Right lobe of liver (tissue), 6 donors: Measurements from ENCODE around the gene CREB5. TPM values are rescaled to one million over a fixed set of nuclear protein-coding genes. Genes with fewer than 3 reads are reported as not detected.

Source experiments
- ATAC-seq, 4 donors: fragments of 200-7000 bp; cut with Tn5 transposase; one replicate each; pipeline ENCODE4 v1.9.1; 2020; ENCODE audit warnings: mild to moderate bottlenecking in 4 of 4, moderate library complexity in 4 of 4
- DNase-seq, 3 donors: peaks; one replicate each; pipeline ENCODE4 v3.0.0-alpha.2; 2020
- H3K27ac ChIP-seq, 3 donors: fragments of 200-600 bp; one replicate each; pipeline ENCODE4 v1.8.0; 2022
- H3K27me3 ChIP-seq, 2 donors: fragments of 200-600 bp; one replicate each; pipeline ENCODE4 v1.8.0; 2022
- H3K36me3 ChIP-seq, 4 donors: fragments of 200-600 bp; sonication (generic) in 1 of 4; one replicate each; pipeline versions ENCODE4 v1.5.1 to v1.8.0; 2017 to 2022; ENCODE audit warnings: control low read depth in 1 of 4
- H3K4me1 ChIP-seq, 4 donors: fragments of 200-600 bp; sonication (generic) in 1 of 4; one replicate each; pipeline versions ENCODE4 v1.5.1 to v1.8.0; 2017 to 2022; ENCODE audit warnings: control low read depth in 1 of 4
- H3K4me3 ChIP-seq, 3 donors: fragments of 200-600 bp; one replicate each; pipeline ENCODE4 v1.8.0; 2022
- H3K9me3 ChIP-seq, 4 donors: fragments of 200-600 bp; sonication (generic) in 1 of 4; one replicate each; pipeline versions ENCODE4 v1.5.1 to v1.8.0; 2017 to 2022; ENCODE audit warnings: control low read depth in 1 of 4
- POLR2A ChIP-seq: fragments of 450-650 bp; IDR thresholded peaks from one replicate; pipeline ENCODE4 v1.6.1; 2017; ENCODE audit warnings: antibody characterized with exemption, mild to moderate bottlenecking
- WGBS: methylation state at CpG from one replicate; pipeline ENCODE4 v1.1.6; 2018; ENCODE audit warnings: low coverage, low lambda C conversion rate; ENCODE audit not compliant: insufficient coverage; ENCODE audit errors: missing lambda C conversion rate; 5-methylcytosine and 5-hydroxymethylcytosine counted together
- intact Hi-C, 2 donors: fragments of 100-400 bp; cut with DNase I; formaldehyde crosslinking; loops; one replicate each; pipeline versions ENCODE4 v1.11.2 to v1.14.1; 2022
- total RNA-seq, 6 experiments: library from RNA; depleted of rRNA in 2 of 6; stranded (reverse); fragments of >200 nt in 2 of 6; fragmentation: NEBNext Ultra II Directional in 3 of 6; extraction: Animal tissue kit (Norgen Biotek cat#: 25700) in 3 of 6; gene quantifications; one replicate each; pipeline versions ENCODE4 v1.1.0 to v1.2.4, GENCODE V29; 2016 to 2023
- TF ChIP-seq, protein P1 (sequence below), 4 donors: fragments of 200-600 bp in 3 of 4; fragments of 450-650 bp in 1 of 4; IDR thresholded peaks; one replicate each; pipeline versions ENCODE4 v1.5.1 to v1.8.0; 2016 to 2022; ENCODE audit warnings: antibody characterized with exemption in 4 of 4, mild to moderate bottlenecking in 2 of 4
- donor health status: DM: no; HTN: yes; CAD: no.
- donor health status: DM: no; HTN: no; CAD: no.
- donor health status: DM: no; HTN: no; CAD: no.
- donor health status: DM: no; HTN: yes; CAD: no.
- donor health status: DM: no; HTN: yes; CAD: no.

The CREB5 gene
- total RNA-seq, 6 experiments from 2014 or later, result 0.48 to 6.3 (median 1.4) TPM

- DNase-seq (no peak), ATAC-seq (no peak)
- H3K36me3 ChIP-seq, result no peaks in the 10 kb centered on the region
- no peaks in the 10 kb centered on the region for H3K27me3 ChIP-seq
- H3K4me3 ChIP-seq, result no peak overlapping the region
- H3K27ac ChIP-seq, result no peak overlapping the region
- intact Hi-C loops, result no loop called here
- H3K9me3 ChIP-seq, result no peaks in the 10 kb centered on the region
- no peaks in the 10 kb centered on the region for H3K4me1 ChIP-seq
- WGBS, result 46% methylated on average over 6 of the region's 6 CpGs
- TF ChIP-seq POLR2A, result no peak
- TF ChIP-seq, protein P1, sequence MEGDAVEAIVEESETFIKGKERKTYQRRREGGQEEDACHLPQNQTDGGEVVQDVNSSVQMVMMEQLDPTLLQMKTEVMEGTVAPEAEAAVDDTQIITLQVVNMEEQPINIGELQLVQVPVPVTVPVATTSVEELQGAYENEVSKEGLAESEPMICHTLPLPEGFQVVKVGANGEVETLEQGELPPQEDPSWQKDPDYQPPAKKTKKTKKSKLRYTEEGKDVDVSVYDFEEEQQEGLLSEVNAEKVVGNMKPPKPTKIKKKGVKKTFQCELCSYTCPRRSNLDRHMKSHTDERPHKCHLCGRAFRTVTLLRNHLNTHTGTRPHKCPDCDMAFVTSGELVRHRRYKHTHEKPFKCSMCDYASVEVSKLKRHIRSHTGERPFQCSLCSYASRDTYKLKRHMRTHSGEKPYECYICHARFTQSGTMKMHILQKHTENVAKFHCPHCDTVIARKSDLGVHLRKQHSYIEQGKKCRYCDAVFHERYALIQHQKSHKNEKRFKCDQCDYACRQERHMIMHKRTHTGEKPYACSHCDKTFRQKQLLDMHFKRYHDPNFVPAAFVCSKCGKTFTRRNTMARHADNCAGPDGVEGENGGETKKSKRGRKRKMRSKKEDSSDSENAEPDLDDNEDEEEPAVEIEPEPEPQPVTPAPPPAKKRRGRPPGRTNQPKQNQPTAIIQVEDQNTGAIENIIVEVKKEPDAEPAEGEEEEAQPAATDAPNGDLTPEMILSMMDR (IDR thresholded peaks at IDR 0.05), result no peak
These were observed 285.7 kb downstream of the CREB5 start for GRCh38 chr7:28697913-28698563.

DNA sequence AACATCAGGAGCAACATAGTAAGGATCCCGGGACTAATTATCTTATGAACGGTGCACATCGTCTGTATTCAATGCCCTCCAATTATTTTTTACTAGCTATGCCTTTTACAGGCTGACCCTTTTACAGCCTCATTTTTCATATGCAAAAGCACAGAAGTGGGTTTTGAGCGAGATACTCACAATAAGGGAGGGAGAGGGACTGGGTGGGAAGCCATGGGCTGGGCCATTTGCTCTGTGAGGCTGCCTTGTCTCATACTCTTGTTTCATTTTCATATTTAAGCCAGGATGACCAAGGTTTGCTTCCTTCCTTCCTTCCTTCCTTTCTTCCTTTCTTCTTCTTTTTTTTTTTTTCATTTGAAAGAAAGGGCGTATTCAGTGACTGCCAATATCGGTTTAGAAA lies 286.5 kb downstream of the CREB5 start:
- H3K36me3 ChIP-seq, result no peaks in the 10 kb centered on the region
- H3K27ac ChIP-seq, result no peak overlapping the region
- ATAC-seq (no peak), DNase-seq (no peak)
- WGBS, result 53% methylated on average over 6 of the region's 6 CpGs
- intact Hi-C loops, result no loop called here
- H3K4me3 ChIP-seq, result no peak overlapping the region
- no peaks in the 10 kb centered on the region for H3K27me3 ChIP-seq
- no peaks in the 10 kb centered on the region for H3K9me3 ChIP-seq
- no peaks in the 10 kb centered on the region for H3K4me1 ChIP-seq
- no peak for TF ChIP-seq POLR2A
- TF ChIP-seq, protein P1 (IDR thresholded peaks at IDR 0.05), result no peak

- H3K27me3 ChIP-seq, result no peaks in the 10 kb centered on the region
- ATAC-seq, result no peak
- intact Hi-C loops, result no loop called here
These were observed 287.8 kb downstream of the CREB5 start for GRCh38 chr7:28700096-28700495.

GRCh38 chr7:28700790-28701203 lies 288.5 kb downstream of the CREB5 start:
- intact Hi-C loops, result no loop called here
- Histone ChIP-seq H3K9me3 (no peaks in the 10 kb centered on the region), H3K27ac (no peak overlapping the region), H3K4me1 (no peaks in the 10 kb centered on the region), H3K4me3 (no peak overlapping the region), H3K27me3 (no peaks in the 10 kb centered on the region), H3K36me3 (no peaks in the 10 kb centered on the region)
- no peak for TF ChIP-seq POLR2A
- TF ChIP-seq, protein P1 (IDR thresholded peaks at IDR 0.05), result no peak
- no peak for ATAC-seq
- DNase-seq, result no peak
- WGBS, result 77% methylated on average over 3 of the region's 3 CpGs

More at GRCh38 chr7:28700096-28700495, 287.8 kb downstream of the CREB5 start:
- Histone ChIP-seq H3K4me1 (no peaks in the 10 kb centered on the region), H3K4me3 (no peak overlapping the region), H3K36me3 (no peaks in the 10 kb centered on the region), H3K9me3 (no peaks in the 10 kb centered on the region), H3K27ac (no peak overlapping the region)
- DNase-seq, result no peak
- TF ChIP-seq, protein P1 (IDR thresholded peaks at IDR 0.05), result no peak
- TF ChIP-seq POLR2A, result no peak
- 68% methylated on average over 7 of the region's 7 CpGs for WGBS
